ENCODE measurements around the gene FOXN3. TPM values are rescaled to one million over a fixed set of nuclear protein-coding genes. Genes with fewer than 3 reads are reported as not detected.

Gene FOXN3
- total and polyA plus RNA-seq, 2 experiments from 2014 or later, result 98.9 to 167 TPM

DNA sequence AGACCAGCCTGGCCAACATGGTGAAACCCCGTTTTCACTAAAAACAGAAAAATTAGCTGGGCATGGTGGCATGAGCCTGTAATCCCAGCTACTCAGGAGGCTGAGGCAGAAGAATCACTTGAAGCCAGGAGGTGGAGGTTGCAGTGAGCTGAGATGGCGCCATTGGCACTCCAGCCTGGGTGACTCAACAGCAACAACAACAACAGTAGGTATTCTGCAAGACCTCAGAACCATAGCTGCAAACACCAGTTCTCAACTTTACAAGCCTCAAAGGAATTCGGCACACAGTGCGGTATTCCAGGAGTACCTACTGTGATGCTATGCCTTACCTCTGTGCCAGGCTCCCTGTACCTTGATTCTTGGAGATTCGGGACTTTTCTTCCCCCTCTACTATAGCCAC lies 15.8 kb downstream of the FOXN3 start (continued):
- TF ChIP-seq, protein P1, sequence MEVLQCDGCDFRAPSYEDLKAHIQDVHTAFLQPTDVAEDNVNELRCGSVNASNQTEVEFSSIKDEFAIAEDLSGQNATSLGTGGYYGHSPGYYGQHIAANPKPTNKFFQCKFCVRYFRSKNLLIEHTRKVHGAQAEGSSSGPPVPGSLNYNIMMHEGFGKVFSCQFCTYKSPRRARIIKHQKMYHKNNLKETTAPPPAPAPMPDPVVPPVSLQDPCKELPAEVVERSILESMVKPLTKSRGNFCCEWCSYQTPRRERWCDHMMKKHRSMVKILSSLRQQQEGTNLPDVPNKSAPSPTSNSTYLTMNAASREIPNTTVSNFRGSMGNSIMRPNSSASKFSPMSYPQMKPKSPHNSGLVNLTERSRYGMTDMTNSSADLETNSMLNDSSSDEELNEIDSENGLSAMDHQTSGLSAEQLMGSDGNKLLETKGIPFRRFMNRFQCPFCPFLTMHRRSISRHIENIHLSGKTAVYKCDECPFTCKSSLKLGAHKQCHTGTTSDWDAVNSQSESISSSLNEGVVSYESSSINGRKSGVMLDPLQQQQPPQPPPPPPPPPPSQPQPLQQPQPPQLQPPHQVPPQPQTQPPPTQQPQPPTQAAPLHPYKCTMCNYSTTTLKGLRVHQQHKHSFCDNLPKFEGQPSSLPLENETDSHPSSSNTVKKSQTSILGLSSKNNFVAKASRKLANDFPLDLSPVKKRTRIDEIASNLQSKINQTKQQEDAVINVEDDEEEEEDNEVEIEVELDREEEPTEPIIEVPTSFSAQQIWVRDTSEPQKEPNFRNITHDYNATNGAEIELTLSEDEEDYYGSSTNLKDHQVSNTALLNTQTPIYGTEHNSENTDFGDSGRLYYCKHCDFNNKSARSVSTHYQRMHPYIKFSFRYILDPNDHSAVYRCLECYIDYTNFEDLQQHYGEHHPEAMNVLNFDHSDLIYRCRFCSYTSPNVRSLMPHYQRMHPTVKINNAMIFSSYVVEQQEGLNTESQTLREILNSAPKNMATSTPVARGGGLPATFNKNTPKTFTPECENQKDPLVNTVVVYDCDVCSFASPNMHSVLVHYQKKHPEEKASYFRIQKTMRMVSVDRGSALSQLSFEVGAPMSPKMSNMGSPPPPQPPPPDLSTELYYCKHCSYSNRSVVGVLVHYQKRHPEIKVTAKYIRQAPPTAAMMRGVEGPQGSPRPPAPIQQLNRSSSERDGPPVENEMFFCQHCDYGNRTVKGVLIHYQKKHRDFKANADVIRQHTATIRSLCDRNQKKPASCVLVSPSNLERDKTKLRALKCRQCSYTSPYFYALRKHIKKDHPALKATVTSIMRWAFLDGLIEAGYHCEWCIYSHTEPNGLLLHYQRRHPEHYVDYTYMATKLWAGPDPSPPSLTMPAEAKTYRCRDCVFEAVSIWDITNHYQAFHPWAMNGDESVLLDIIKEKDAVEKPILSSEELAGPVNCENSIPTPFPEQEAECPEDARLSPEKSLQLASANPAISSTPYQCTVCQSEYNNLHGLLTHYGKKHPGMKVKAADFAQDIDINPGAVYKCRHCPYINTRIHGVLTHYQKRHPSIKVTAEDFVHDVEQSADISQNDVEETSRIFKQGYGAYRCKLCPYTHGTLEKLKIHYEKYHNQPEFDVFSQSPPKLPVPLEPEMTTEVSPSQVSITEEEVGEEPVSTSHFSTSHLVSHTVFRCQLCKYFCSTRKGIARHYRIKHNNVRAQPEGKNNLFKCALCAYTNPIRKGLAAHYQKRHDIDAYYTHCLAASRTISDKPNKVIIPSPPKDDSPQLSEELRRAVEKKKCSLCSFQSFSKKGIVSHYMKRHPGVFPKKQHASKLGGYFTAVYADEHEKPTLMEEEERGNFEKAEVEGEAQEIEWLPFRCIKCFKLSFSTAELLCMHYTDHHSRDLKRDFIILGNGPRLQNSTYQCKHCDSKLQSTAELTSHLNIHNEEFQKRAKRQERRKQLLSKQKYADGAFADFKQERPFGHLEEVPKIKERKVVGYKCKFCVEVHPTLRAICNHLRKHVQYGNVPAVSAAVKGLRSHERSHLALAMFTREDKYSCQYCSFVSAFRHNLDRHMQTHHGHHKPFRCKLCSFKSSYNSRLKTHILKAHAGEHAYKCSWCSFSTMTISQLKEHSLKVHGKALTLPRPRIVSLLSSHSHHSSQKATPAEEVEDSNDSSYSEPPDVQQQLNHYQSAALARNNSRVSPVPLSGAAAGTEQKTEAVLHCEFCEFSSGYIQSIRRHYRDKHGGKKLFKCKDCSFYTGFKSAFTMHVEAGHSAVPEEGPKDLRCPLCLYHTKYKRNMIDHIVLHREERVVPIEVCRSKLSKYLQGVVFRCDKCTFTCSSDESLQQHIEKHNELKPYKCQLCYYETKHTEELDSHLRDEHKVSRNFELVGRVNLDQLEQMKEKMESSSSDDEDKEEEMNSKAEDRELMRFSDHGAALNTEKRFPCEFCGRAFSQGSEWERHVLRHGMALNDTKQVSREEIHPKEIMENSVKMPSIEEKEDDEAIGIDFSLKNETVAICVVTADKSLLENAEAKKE (CRISPR knock-in tag; IDR thresholded peaks at IDR 0.05), result no peak
- TF ChIP-seq EZH2phosphoT487 (IDR thresholded peaks at IDR 0.05; ENCODE audit: unreplicated experiment) (no peak), JUNB (IDR thresholded peaks at IDR 0.05; ENCODE audit: unreplicated experiment) (no peak), NANOG (IDR thresholded peaks at IDR 0.05; ENCODE audit: borderline replicate concordance) (no peak), STAT1 (IDR thresholded peaks at IDR 0.05; ENCODE audit: unreplicated experiment) (no peak)

DNA sequence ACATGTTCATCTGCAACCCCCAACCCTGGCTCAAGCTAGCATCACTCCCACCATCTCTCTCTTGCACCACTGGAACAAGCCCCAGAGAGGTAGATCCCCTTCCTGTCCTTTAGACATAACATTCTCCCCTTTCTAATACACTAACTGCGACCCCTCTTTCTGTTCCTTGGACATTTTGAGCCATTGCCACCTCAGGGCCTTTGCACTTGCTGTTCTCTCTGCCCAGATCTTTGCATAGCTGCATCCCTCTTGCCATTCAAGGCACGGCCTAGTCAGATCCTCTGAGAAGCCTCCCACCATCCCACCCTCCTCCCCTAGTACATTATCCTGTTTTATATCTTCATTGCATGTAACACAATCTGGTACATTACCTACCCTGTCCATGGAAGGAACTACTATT lies 16.5 kb downstream of the FOXN3 start:
- Histone ChIP-seq H3F3A (replicated peaks; ENCODE audit: low read depth) (no peaks in the 10 kb centered on the region; the same call in 1 of the 2 replicates), H3K4me1 (ENCODE audit: insufficient read depth) (peaks cover 68% of the 10 kb centered on the region), H4K20me1 (replicated peaks; ENCODE audit: insufficient read depth) (peaks cover 88% of the 10 kb centered on the region), H3K79me2 (replicated peaks; ENCODE audit: insufficient read depth) (peaks cover 100% of the 10 kb centered on the region), H2AFZ (no peak overlapping the region), H3K9me2 (ENCODE audit: insufficient read depth) (no peaks in the 10 kb centered on the region), H3K4me3 (no peak overlapping the region), H3K4me2 (0 out of 2 replicates have a peak overlapping the region, but pooled peaks have one; percentile 7), H3K27ac (ENCODE audit: low read depth) (peak overlapping the region; percentile 81; the same call in 1 of the 2 replicates), H3K27me3 (ENCODE audit: insufficient read depth) (no peaks in the 10 kb centered on the region), H3K36me3 (ENCODE audit: insufficient read depth) (peaks cover 6% of the 10 kb centered on the region; the same call in 1 of the 2 replicates)
- Mint-ChIP-seq H3K4me3 (no peak overlapping the region; the same call in 2 of the 3 replicates), H3K27ac (peak overlapping the region; percentile 25), H3K36me3 (ENCODE audit: low read depth) (peaks cover 53% of the 10 kb centered on the region), H3K9me3 (no peaks in the 10 kb centered on the region), H3K4me1 (peaks cover 68% of the 10 kb centered on the region), H3K27me3 (ENCODE audit: insufficient read depth, low read depth, poor library complexity) (peaks cover 7% of the 10 kb centered on the region)
- DNase-seq (ENCODE audit: low spot score) (no peak), ATAC-seq (no peak)
- TF ChIP-seq POLR2AphosphoS5 (IDR thresholded peaks at IDR 0.05; ENCODE audit: low read depth), result no peak
- TF ChIP-seq, protein P2, sequence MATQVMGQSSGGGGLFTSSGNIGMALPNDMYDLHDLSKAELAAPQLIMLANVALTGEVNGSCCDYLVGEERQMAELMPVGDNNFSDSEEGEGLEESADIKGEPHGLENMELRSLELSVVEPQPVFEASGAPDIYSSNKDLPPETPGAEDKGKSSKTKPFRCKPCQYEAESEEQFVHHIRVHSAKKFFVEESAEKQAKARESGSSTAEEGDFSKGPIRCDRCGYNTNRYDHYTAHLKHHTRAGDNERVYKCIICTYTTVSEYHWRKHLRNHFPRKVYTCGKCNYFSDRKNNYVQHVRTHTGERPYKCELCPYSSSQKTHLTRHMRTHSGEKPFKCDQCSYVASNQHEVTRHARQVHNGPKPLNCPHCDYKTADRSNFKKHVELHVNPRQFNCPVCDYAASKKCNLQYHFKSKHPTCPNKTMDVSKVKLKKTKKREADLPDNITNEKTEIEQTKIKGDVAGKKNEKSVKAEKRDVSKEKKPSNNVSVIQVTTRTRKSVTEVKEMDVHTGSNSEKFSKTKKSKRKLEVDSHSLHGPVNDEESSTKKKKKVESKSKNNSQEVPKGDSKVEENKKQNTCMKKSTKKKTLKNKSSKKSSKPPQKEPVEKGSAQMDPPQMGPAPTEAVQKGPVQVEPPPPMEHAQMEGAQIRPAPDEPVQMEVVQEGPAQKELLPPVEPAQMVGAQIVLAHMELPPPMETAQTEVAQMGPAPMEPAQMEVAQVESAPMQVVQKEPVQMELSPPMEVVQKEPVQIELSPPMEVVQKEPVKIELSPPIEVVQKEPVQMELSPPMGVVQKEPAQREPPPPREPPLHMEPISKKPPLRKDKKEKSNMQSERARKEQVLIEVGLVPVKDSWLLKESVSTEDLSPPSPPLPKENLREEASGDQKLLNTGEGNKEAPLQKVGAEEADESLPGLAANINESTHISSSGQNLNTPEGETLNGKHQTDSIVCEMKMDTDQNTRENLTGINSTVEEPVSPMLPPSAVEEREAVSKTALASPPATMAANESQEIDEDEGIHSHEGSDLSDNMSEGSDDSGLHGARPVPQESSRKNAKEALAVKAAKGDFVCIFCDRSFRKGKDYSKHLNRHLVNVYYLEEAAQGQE (IDR thresholded peaks at IDR 0.05; ENCODE audit: unreplicated experiment), result no peak
- TF ChIP-seq ZNF331 (CRISPR knock-in tag; IDR thresholded peaks at IDR 0.05; ENCODE audit: low read depth), result no peak
- no peak for TF ChIP-seq STAT1 (IDR thresholded peaks at IDR 0.05; ENCODE audit: unreplicated experiment)
- TF ChIP-seq JUNB (IDR thresholded peaks at IDR 0.05; ENCODE audit: unreplicated experiment), result no peak
- TF ChIP-seq NANOG (IDR thresholded peaks at IDR 0.05; ENCODE audit: borderline replicate concordance), result no peak
- TF ChIP-seq, protein P3, sequence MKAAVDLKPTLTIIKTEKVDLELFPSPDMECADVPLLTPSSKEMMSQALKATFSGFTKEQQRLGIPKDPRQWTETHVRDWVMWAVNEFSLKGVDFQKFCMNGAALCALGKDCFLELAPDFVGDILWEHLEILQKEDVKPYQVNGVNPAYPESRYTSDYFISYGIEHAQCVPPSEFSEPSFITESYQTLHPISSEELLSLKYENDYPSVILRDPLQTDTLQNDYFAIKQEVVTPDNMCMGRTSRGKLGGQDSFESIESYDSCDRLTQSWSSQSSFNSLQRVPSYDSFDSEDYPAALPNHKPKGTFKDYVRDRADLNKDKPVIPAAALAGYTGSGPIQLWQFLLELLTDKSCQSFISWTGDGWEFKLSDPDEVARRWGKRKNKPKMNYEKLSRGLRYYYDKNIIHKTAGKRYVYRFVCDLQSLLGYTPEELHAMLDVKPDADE (IDR thresholded peaks at IDR 0.05), result no peak
- TF ChIP-seq, protein P4, sequence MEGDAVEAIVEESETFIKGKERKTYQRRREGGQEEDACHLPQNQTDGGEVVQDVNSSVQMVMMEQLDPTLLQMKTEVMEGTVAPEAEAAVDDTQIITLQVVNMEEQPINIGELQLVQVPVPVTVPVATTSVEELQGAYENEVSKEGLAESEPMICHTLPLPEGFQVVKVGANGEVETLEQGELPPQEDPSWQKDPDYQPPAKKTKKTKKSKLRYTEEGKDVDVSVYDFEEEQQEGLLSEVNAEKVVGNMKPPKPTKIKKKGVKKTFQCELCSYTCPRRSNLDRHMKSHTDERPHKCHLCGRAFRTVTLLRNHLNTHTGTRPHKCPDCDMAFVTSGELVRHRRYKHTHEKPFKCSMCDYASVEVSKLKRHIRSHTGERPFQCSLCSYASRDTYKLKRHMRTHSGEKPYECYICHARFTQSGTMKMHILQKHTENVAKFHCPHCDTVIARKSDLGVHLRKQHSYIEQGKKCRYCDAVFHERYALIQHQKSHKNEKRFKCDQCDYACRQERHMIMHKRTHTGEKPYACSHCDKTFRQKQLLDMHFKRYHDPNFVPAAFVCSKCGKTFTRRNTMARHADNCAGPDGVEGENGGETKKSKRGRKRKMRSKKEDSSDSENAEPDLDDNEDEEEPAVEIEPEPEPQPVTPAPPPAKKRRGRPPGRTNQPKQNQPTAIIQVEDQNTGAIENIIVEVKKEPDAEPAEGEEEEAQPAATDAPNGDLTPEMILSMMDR (conservative IDR thresholded peaks at IDR 0.05; ENCODE audit: low read depth in 2 of 2), result no peak
- TF ChIP-seq EZH2 (IDR thresholded peaks at IDR 0.05; ENCODE audit: low read depth, unreplicated experiment), result no peak
- TF ChIP-seq EZH2phosphoT487 (IDR thresholded peaks at IDR 0.05; ENCODE audit: unreplicated experiment), result no peak

All from GM23338 (cell line).